Measurements from ENCODE around the gene DOCK4.

DNA sequence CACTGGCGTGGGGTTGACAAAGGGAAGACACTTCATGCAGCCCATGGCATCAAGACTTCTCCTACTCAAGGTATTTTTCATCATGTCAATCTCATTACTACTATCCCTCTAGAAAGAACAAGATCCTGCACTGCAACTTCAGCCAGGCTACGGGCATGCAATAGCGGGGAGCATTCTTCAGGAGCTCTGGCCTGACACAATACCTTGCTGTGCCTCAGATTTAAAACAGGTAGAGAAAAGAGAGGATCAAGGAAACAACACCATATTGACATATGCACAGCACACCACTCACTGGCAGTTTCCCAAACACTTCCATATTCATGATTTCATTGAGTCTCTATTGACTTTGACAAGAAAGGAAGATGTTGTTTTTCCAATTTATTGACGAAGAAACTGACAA lies 51.5 kb downstream of the DOCK4 start:
- TF ChIP-seq POLR2A (IDR thresholded peaks at IDR 0.05) (no peak), CTCF (IDR thresholded peaks at IDR 0.05) (no peak)
